ENCODE data around the gene SERPINH1.

SERPINH1 gene

GRCh38 chr11:75532200-75533048 lies 29.6 kb upstream of the SERPINH1 start:
- DNase-seq (ENCODE audit: low spot score) = peak; percentile 67

DNA sequence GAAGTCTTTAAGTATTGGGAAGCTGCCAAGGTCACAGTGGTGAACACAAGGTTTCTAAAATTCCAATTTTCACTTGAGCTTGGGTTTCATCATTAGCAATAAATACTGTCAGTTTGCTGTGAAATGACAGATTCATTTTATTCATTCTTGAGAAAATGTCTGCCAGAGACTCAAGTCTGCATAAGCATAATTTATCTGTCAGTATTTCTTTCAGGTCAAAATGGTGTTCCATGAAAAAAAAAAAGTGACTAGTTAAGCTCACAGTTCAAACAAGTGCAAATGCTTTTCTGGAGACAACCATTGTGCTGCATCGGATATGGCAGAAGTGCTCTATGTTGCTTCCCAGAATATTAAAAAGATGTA lies 28.2 kb upstream of the SERPINH1 start:
- no peak for DNase-seq (ENCODE audit: low spot score)

DNA sequence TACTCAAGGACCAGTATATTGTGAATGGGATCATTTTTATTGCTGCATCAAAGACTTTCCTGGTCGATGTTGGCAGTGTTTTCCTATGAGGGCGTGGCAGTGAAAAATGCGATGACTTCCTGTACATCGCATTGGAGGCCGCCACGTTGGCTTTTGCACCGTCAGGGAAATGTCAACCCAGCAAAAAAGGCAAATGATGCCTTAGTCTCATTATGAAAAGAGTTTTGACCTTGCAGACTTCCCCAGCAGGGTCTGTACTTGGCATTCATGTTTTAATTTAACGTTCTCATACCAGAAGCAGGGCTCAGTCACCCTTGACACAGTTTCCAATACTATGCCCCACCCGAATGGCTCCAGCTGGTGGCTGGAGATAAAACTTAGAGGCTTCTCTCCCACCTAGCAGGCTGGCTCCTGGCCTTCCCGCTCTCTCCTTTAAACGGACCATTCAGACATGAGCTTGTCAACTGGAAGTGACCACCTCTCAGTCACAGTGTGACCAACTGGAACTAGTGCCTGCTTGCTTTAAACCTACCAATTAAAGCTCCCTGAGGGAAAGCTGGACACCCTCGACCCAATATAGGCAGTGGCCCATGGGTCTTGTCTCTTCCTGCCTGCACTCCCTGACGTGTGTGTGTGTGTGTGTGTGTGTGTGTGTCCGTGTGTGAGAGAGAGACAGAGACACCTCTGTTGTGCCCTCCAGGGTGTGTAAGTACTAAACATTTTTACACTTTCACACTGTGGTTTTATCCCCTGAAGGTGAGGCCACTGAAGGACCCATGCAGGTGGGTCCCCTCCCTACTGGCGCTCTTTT lies 27.6 kb upstream of the SERPINH1 start:
- DNase-seq (ENCODE audit: low spot score) = no peak

GRCh38 chr11:75535071-75535470 lies 27.0 kb upstream of the SERPINH1 start:
- no peak for DNase-seq (ENCODE audit: low spot score)

DNA sequence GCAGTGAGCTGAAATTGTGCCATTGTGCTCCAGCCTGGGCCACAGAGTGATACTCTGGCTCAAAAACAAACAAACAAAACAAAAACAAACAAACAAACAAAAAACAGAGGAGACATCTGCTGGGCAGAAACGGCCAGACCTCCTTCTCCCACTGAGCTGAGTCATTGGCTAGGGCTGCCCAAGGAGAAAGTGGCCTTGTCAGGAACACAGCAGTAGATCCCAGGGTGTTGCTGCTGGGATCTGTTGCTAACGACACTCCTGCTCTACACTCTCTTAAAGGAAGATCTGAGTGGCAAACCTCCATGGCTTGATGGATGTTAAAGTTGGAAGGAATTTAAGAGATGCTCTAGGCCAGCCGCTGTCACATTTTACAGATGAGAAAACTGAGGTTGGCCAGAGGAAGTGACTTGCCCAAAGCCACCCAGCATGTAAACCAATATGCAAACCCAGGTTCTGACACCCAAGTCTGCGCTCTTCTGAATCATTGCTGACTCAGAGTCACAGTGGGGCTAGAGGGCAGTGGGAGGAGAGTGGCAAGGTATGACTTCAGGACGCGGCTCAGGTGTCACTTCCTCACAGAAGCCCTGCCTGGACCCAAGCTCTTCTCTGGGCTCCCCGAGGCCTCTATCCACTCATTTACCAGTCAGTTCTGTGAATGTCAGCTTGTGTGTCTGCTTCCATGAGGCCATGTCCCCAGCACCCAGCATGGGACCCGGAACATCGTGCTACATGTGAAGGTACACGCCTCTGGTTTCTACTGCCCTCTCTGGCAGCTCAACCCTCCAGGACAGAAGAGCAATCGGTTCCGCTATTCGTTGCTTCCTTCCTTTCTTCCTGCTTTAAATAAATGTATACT lies 25.0 kb upstream of the SERPINH1 start:
- no peak for DNase-seq (ENCODE audit: low spot score)

DNA sequence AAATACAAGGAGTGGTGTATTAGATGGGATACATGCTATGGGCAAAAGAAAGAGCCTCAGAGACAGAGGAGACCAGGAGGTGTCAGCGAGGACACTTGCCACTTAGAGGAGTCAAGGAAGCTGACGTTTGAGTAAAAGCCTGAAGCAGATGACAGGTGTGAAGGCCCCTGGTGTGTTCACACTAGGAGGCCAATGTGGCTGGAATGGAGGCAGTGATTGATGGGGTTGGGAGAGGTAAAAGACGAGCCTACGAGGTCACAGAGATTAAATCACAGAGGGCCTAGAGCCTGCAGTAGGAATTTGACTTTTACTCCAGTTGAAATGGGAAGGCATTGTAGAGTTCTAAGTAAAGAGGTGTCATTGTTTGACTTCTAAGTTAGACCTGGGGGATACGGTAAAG lies 24.3 kb upstream of the SERPINH1 start:
- DNase-seq (ENCODE audit: low spot score) = no peak

DNA sequence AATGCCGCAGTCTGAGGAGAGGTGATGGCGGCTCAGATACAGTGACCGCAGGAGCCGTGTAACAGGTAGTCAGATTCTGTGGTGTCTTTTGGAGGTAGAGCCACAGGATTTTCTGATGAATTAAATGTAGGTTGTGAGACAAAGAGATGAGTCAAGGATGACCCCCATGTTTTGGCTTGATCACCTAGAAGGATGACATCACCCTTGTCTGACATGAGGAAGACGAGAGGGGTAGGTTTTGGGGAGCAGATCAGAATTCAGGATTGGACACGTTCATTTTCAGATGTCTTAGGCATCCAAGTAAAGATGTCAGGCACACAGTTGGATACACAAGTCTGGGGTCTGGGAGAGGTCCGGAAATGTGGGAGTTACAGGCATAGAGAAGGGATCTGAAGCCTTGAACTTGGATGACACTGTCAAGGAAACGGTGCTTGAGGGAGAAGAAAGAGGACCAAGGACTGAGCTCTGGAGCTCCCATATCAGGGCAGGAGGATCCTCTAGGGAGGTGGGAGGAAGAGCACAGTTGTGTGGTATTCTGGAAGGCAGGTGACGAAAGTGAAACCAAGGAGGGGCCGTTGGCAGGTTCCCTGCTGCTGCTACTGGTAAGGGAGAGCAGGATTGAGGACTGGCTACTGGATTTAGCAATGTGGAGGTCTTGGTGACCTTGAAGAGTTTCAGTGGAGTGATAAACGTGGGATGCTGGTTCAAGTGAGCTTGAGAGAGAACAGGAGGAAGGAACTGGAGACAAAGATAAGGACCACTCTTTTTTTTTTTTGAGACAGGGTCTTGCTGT lies 23.7 kb upstream of the SERPINH1 start:
- DNase-seq (ENCODE audit: low spot score) = no peak

DNA sequence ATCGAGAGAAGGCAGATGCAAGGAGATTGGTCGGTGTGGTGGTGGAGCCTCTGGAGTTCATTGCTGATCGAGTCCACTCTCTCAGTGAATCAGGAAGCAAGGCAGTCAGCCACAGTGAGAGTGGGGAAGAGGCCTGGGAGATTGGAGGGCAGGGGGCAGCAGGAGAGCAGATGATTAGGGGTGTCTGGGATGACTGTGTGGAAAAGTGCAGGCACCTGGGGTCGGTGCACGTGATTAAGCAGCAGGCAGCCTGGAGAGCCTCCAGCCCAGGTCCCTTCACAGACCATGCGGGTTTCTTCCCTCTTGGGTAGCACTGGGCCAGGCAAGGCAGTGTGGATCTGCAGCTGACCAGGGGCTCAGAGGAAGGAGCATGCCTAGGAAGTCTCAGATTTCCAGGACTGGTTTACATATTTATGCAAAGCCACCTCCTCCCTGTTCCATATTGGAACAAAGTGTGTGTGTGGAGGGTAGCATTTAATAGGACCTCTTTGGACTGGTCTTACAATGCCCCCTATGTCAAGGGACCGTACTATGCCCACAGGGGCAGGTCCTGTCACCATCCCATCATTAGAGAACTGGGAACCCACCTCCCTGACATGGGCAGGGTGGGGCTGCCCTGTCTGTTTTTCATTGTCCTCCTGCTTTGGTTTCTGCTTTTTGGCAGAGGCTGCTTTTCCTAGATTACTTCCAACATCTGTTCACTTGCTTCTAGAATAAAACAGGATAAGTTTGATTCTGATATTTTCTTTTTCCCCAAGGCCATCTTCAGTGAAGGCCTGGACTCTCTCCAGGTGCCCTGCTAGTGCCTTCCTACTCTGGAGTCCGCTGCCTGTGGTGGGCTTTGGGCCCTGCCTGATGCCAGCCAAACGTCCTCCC lies 22.4 kb upstream of the SERPINH1 start:
- no peak for DNase-seq (ENCODE audit: low spot score)

GRCh38 chr11:75541193-75542087 lies 20.6 kb upstream of the SERPINH1 start:
- DNase-seq (ENCODE audit: low spot score) = no peak

- DNase-seq (ENCODE audit: low spot score) = no peak
Measured at GRCh38 chr11:75542088-75542438, 20.0 kb upstream of the SERPINH1 start.

DNA sequence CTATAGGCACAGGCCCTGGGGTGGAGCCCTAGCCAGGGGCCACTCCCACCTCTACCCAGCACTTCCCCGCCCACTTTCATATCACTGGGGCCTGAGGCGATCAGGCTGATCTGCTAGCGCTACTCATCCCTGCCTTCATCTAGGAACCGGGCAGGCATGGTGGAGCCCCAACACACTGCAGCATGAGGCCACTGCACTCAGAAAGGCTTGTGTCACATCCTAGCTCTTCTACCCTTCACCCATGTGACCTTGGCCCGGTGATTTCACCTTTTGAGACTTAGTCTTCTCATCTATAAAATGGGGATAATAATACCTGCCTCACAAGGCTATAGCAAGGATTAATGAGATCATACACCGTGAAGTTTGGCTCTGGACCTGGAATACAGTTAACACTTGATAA lies 18.2 kb upstream of the SERPINH1 start:
- DNase-seq (ENCODE audit: low spot score) = no peak

GRCh38 chr11:75547177-75547576 lies 14.9 kb upstream of the SERPINH1 start:
- DNase-seq (ENCODE audit: low spot score) = no peak

DNA sequence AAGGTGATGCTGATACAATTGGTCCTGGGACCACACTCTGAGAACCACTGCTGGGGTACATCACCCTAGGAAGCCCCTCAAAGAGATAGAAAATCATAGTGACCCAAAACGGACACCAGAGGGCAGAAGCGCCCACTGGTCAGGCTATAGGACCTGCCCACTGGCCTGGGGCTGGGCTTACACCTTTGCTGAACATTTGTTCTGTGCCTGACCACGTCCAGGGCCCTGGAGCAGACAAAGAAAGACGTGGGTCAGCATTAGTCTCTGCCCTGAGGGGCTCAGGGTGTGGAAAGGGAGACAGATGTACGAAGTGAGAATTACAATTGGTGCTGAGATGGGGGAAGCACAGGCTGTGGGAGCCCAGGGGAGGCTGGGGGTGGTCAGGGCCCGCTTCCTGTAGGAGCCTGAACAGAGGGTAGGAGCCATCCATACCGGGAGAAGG lies 14.4 kb upstream of the SERPINH1 start:
- DNase-seq (ENCODE audit: low spot score) = peak; percentile 81

- DNase-seq (ENCODE audit: low spot score) = no peak
Measured at GRCh38 chr11:75548595-75549272, 13.3 kb upstream of the SERPINH1 start.

DNA sequence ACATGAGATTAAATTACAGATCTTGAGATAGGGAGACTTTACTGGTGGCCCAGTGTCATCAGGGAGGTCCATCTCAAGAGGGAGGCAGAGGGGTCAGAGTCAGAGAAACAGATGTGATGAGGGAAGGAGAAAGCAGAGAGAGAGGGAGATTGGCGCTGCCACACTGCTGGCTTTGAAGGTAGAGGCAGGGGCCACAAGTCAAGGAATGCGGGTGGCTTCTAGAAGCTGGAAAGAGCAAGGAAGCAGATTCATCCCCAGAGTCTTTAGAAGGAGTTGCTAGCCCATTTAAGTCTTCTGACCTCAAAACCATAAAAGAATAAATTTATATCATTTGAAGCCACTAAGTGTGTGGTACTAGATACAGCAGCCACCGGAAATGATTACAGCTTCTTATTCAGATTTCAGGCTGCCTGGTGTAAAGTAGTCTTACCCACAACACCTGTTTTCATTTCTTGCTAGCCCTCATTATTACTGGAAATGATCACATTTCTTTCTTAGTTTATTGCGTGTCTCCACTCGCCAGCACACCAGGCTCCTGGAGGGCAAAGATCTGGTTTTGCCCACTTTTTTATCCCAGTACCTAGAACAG lies 12.6 kb upstream of the SERPINH1 start:
- no peak for DNase-seq (ENCODE audit: low spot score)

- DNase-seq (ENCODE audit: low spot score) = no peak
Measured at GRCh38 chr11:75553182-75553581, 8.9 kb upstream of the SERPINH1 start.

DNA sequence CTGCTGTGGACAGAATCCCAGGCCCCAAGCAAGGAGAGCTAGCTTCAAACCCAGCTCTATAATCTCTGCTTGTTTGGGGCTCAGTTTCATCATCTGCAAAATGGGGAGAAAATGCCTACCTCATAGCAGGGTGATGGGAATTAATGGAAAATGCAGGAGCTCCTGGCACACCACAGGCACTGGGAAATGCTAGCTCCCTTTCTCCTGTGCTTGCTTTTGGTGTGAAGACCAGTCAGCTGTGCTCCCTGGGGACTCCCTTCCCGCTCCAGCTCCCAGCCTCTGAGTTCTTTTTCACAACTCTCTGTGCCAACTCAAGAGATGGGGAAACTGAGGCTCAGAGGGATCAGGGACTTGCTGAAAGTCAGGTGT lies 8.2 kb upstream of the SERPINH1 start:
- no peak for DNase-seq (ENCODE audit: low spot score)

DNA sequence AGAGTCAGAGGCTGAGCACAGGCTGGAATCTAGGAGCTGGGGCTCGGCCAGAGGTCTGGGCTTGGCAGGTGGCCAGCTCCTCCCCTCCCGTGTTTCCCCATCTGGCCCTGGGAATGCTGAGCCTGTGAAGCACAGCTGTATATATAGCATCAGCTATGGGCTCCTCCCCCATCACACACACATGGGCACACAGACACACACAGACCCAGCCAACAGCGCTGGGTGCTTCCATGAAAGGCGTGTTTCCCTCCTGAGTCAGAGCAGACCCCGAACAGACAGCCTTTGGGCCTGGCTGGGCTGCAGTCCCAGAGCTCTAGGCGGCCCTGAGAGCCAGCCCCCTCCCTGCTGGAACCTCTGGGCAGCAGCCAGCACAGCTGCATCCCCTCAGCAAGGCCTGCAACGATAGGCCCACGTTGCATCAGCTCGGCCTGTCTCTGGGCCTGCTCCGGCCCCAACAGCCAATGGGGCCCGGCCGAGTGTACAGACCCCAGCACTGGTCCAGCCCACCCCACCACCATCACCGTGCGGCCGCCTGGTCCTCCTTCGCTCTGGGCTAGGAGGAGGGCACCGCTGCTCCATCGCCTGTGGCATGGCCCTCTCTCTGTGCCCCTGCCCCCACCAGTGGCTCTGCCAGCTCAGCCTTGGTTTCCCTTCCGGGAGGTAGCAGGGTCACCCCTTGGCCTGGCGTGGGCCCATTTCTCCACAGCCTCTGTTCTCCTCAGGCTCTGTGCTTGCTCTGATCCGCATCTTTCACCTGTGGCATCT lies 7.6 kb upstream of the SERPINH1 start:
- no peak for DNase-seq (ENCODE audit: low spot score)
